K562 (cell line): ENCODE results near the gene SPOCK3. TPM values are rescaled to one million over a fixed set of nuclear protein-coding genes. Genes with fewer than 3 reads are reported as not detected.

Source experiments
- ARID4B ChIP-seq: sonication (generic); formaldehyde crosslinking; IDR thresholded peaks from 2 replicates; pipeline ENCODE4 v1.8.0; 2022; ENCODE audit warnings: mild to moderate bottlenecking, missing genetic modification reagents
- NKRF ChIP-seq: fragments of 450-650 bp; IDR thresholded peaks from 2 replicates; pipeline ENCODE4 v1.6.1; 2016; ENCODE audit warnings: borderline replicate concordance
- SMAD2 ChIP-seq: fragments of 150-350 bp; IDR thresholded peaks from 2 replicates; pipeline ENCODE4 v1.6.1; 2014; ENCODE audit warnings: low read depth, mild to moderate bottlenecking, low read length
- ZNF347 ChIP-seq: fragments of 450-650 bp; formaldehyde crosslinking; IDR thresholded peaks from 2 replicates; pipeline ENCODE4 v1.4.0; 2020; ENCODE audit warnings: low read depth, mild to moderate bottlenecking, moderate library complexity
- polyA plus RNA-seq, 8 experiments: library from polyadenylated mRNA; depleted of rRNA in 4 of 8; stranded (reverse) in 5 of 8; unstranded in 3 of 8; fragments of >200 nt; fragmentation: Nextera tagmentation in 2 of 8; fragmentation: Illumina TruSeq in 1 of 8; extraction: Ambion mirVana in 2 of 8; extraction: Trizol in 1 of 8; gene quantifications; 2 replicates each; pipeline versions ENCODE4 v1.2.1 to v1.2.3, GENCODE V29; 2011 to 2014; ENCODE audit warnings: inconsistent platforms in 1 of 8, missing spikeins in 1 of 8
- total RNA-seq, 7 experiments: library from RNA; depleted of rRNA in 6 of 7; stranded (reverse); fragments of >200 nt in 6 of 7; fragmentation: Illumina TruSeq in 2 of 7; extraction: Trizol in 2 of 7; gene quantifications; 2 replicates each; pipeline versions ENCODE4 v1.2.1 to v1.2.3, GENCODE V29; 2011 to 2021; ENCODE audit warnings: low replicate concordance in 1 of 7

SPOCK3 gene
- total and polyA plus RNA-seq, 9 of the 15 experiments (the other 6 are each of a cell fraction or from before 2014, with no cell fraction given), result not detected

GRCh38 chr4:166846939-166847338 is 387.4 kb downstream of the SPOCK3 start (continued):
- no peak for TF ChIP-seq ARID4B (CRISPR knock-in tag)
- TF ChIP-seq ZNF347, result no peak
- no peak for TF ChIP-seq NKRF
- TF ChIP-seq SMAD2, result no peak
